ENCODE results near the gene CPED1.
A peak's percentile ranks its signal among the peaks of the same experiment; 100 is the strongest.
"Not testable (repeated sequence)": the region's sequence is repeated elsewhere in the genome, so short reads cannot be mapped to it uniquely, and the experiment has no call there.

Gene CPED1

GRCh38 chr7:120981888-120982615, 6.5 kb upstream of the CPED1 start:
- FAIRE-seq: no peak

GRCh38 chr7:120983592-120983991, 4.9 kb upstream of the CPED1 start:
- FAIRE-seq: not testable (repeated sequence)

- no peak for FAIRE-seq
Observed at GRCh38 chr7:120984406-120984805, 4.1 kb upstream of the CPED1 start.

GRCh38 chr7:120985130-120985758, 3.3 kb upstream of the CPED1 start:
- no peak for FAIRE-seq

GRCh38 chr7:120985839-120986238, 2.7 kb upstream of the CPED1 start:
- no peak for FAIRE-seq

- no peak for FAIRE-seq
Observed at GRCh38 chr7:120986650-120987049, 1.9 kb upstream of the CPED1 start.

GRCh38 chr7:120987280-120987679, 1.2 kb upstream of the CPED1 start:
- FAIRE-seq: no peak

GRCh38 chr7:120987683-120988590, 574 bp upstream of the CPED1 start:
- peak; percentile 8 for FAIRE-seq

GRCh38 chr7:120989257-120990220, 1.0 kb downstream of the CPED1 start:
- FAIRE-seq: no peak

GRCh38 chr7:120990468-120991118, 2.1 kb downstream of the CPED1 start:
- no peak for FAIRE-seq

- peak; percentile 31 for FAIRE-seq
Observed at GRCh38 chr7:120991161-120991560, 2.6 kb downstream of the CPED1 start.

GRCh38 chr7:120991581-120991980, 3.1 kb downstream of the CPED1 start:
- no peak for FAIRE-seq

GRCh38 chr7:120992272-120992964, 3.9 kb downstream of the CPED1 start:
- no peak for FAIRE-seq

- FAIRE-seq: peak; percentile 63
Observed at GRCh38 chr7:120992965-120993494, 4.5 kb downstream of the CPED1 start.

- no peak for FAIRE-seq
Observed at GRCh38 chr7:120993553-120994191, 5.2 kb downstream of the CPED1 start.

GRCh38 chr7:120994512-120995410, 6.2 kb downstream of the CPED1 start:
- FAIRE-seq: no peak

- no peak for FAIRE-seq
Observed at GRCh38 chr7:120995654-120996053, 7.1 kb downstream of the CPED1 start.

GRCh38 chr7:120996333-120996987, 7.9 kb downstream of the CPED1 start:
- peak; percentile 4 for FAIRE-seq

GRCh38 chr7:120996988-120997345, 8.5 kb downstream of the CPED1 start:
- no peak for FAIRE-seq
